Neuronal stem cell (in vitro differentiated cells): ENCODE results near the gene PITX3.
"Not testable (repeated sequence)": the region's sequence is repeated elsewhere in the genome, so short reads cannot be mapped to it uniquely, and the experiment has no call there.

Experiments used
- DNase-seq: peaks from one replicate; pipeline ENCODE4 v3.0.0-alpha.2; 2013; ENCODE audit warnings: low spot score
- H2AFZ ChIP-seq: one replicate; pipeline ENCODE4 v1.6.1; 2013; ENCODE audit warnings: mild to moderate bottlenecking, low read length, inconsistent platforms
- H2AK5ac ChIP-seq: 2 replicates; pipeline ENCODE4 v1.6.1; 2013; ENCODE audit warnings: low read depth, mild to moderate bottlenecking, inconsistent platforms, low read length, moderate library complexity, mixed read lengths
- H2BK120ac ChIP-seq: 2 replicates; pipeline ENCODE4 v1.6.1; 2013; ENCODE audit warnings: low read depth, mild to moderate bottlenecking, inconsistent platforms, low read length, moderate library complexity, mixed read lengths
- H2BK12ac ChIP-seq: one replicate; pipeline ENCODE4 v1.6.1; 2013; ENCODE audit warnings: low read length, inconsistent platforms
- H2BK15ac ChIP-seq: 2 replicates; pipeline ENCODE4 v1.6.1; 2013; ENCODE audit warnings: mild to moderate bottlenecking, low read length, inconsistent platforms, mixed read lengths
- H2BK5ac ChIP-seq: one replicate; pipeline ENCODE4 v1.6.1; 2013; ENCODE audit warnings: inconsistent platforms, mild to moderate bottlenecking, low read length, moderate library complexity
- H3K14ac ChIP-seq: one replicate; pipeline ENCODE4 v1.6.1; 2013; ENCODE audit warnings: low read length, inconsistent platforms
- H3K18ac ChIP-seq: 2 replicates; pipeline ENCODE4 v1.6.1; 2013; ENCODE audit warnings: low read length, inconsistent platforms
- H3K23ac ChIP-seq: 2 replicates; pipeline ENCODE4 v1.6.1; 2013; ENCODE audit warnings: low read depth, mild to moderate bottlenecking, mixed read lengths, low read length, inconsistent platforms; ENCODE audit not compliant: poor library complexity
- H3K27ac ChIP-seq: replicated peaks from 3 replicates; pipeline ENCODE4 v1.5.1; 2013; ENCODE audit warnings: low read length, inconsistent platforms
- H3K27me3 ChIP-seq, 3 experiments: 2 replicates each; pipeline ENCODE4 v1.6.1; 2013; ENCODE audit warnings: low read length in 3 of 3, mild to moderate bottlenecking in 2 of 3, inconsistent platforms in 1 of 3, low read depth in 1 of 3, mixed read lengths in 1 of 3, moderate library complexity in 1 of 3; ENCODE audit not compliant: control insufficient read depth in 3 of 3, insufficient read depth in 3 of 3
- H3K36me3 ChIP-seq, 2 donors: replicated peaks in 1 of 2; 2 replicates each; pipeline ENCODE4 v1.6.1; 2013; ENCODE audit warnings: low read length in 2 of 2; ENCODE audit not compliant: control insufficient read depth in 2 of 2, insufficient read depth in 2 of 2
- H3K4ac ChIP-seq: 2 replicates; pipeline ENCODE4 v1.6.1; 2013; ENCODE audit warnings: inconsistent platforms, mild to moderate bottlenecking, low read length, moderate library complexity
- H3K4me1 ChIP-seq, 2 donors: 1 replicate in 1 of 2; 2 replicates in 1 of 2; pipeline ENCODE4 v1.6.1; 2013; ENCODE audit warnings: low read length in 2 of 2, low read depth in 1 of 2; ENCODE audit not compliant: control insufficient read depth in 2 of 2, insufficient read depth in 1 of 2
- H3K4me2 ChIP-seq: one replicate; pipeline ENCODE4 v1.6.1; 2013; ENCODE audit warnings: mild to moderate bottlenecking, low read length, inconsistent platforms; ENCODE audit not compliant: insufficient read depth, poor library complexity, severe bottlenecking
- H3K4me3 ChIP-seq, 2 donors: 2 replicates each; pipeline ENCODE4 v1.5.1; 2013; ENCODE audit warnings: low read length in 2 of 2, mild to moderate bottlenecking in 2 of 2, inconsistent platforms in 1 of 2, moderate library complexity in 1 of 2
- H3K79me1 ChIP-seq: one replicate; pipeline ENCODE4 v1.6.1; 2013; ENCODE audit warnings: low read depth, mild to moderate bottlenecking, inconsistent platforms, low read length, moderate library complexity
- H3K9ac ChIP-seq: one replicate; pipeline ENCODE4 v1.6.1; 2013; ENCODE audit warnings: mild to moderate bottlenecking, low read depth, low read length, inconsistent platforms; ENCODE audit not compliant: poor library complexity
- H3K9me3 ChIP-seq, 2 donors: replicated peaks in 1 of 2; 2 replicates each; pipeline versions ENCODE3 to v1.6.1; 2013; ENCODE audit warnings: low read length in 2 of 2, mild to moderate bottlenecking in 2 of 2, inconsistent platforms in 1 of 2, low read depth in 1 of 2, mixed read lengths in 1 of 2, moderate library complexity in 1 of 2; ENCODE audit not compliant: control insufficient read depth in 2 of 2, insufficient read depth in 1 of 2
- H4K8ac ChIP-seq: one replicate; pipeline ENCODE4 v1.6.1; 2013; ENCODE audit warnings: low read depth, mild to moderate bottlenecking, inconsistent platforms, low read length, moderate library complexity
- H4K91ac ChIP-seq: one replicate; pipeline ENCODE4 v1.6.1; 2013; ENCODE audit warnings: low read length, low read depth, mild to moderate bottlenecking, inconsistent platforms; ENCODE audit not compliant: poor library complexity
- WGBS, 2 donors: extraction: QIAGEN DNeasy Blood & Tissue Kit; methylation state at CpG; one replicate each; pipeline ENCODE4 v1.1.7; 2013; ENCODE audit warnings: missing lambda C conversion rate in 2 of 2, mixed read lengths in 1 of 2; ENCODE audit not compliant: insufficient read length in 2 of 2, insufficient replicate concordance in 1 of 2; ENCODE audit errors: extremely low coverage in 2 of 2; 5-methylcytosine and 5-hydroxymethylcytosine counted together

Gene PITX3

GRCh38 chr10:102254426-102254825, 13.1 kb upstream of the PITX3 start:
- Histone ChIP-seq H3K27me3 (no peaks in the 10 kb centered on the region), H3K4ac (no peak overlapping the region), H4K91ac (no peak overlapping the region), H3K4me3 (no peak overlapping the region), H2BK12ac (no peak overlapping the region), H2BK120ac (no peak overlapping the region), H2BK15ac (no peak overlapping the region), H3K4me1 (no peaks in the 10 kb centered on the region), H2AFZ (no peak overlapping the region), H3K79me1 (peaks cover 2% of the 10 kb centered on the region), H2AK5ac (no peak overlapping the region), H3K9ac (no peak overlapping the region), H3K18ac (no peak overlapping the region), H3K27ac (no peak overlapping the region), H2BK5ac (no peak overlapping the region), H3K9me3 (no peaks in the 10 kb centered on the region), H3K14ac (no peak overlapping the region), H3K23ac (no peak overlapping the region), H3K36me3 (peaks cover 0 to 8% of the 10 kb centered on the region in 2 donors), H4K8ac (no peak overlapping the region), H3K4me2 (no peak overlapping the region)
- no peak for DNase-seq
- no CpG with 5 or more reads among the region's 1 CpG for WGBS, 2 donors

- not testable (repeated sequence) for H3K4ac ChIP-seq, H3K9me3 ChIP-seq, H3K27ac ChIP-seq, H4K91ac ChIP-seq, H3K27me3 ChIP-seq, H3K4me3 ChIP-seq, H3K14ac ChIP-seq, H2AK5ac ChIP-seq, H2AFZ ChIP-seq, H4K8ac ChIP-seq, H3K79me1 ChIP-seq, H3K18ac ChIP-seq, H2BK15ac ChIP-seq, H3K23ac ChIP-seq, H2BK5ac ChIP-seq, H3K9ac ChIP-seq, H2BK120ac ChIP-seq, H3K4me2 ChIP-seq, DNase-seq, H3K4me1 ChIP-seq, H2BK12ac ChIP-seq
- peaks cover 0 to 12% of the 10 kb centered on the region in 2 donors for H3K36me3 ChIP-seq
- WGBS, 2 donors: no CpG with 5 or more reads among the region's 3 CpGs
Observed at GRCh38 chr10:102252508-102252907, 11.2 kb upstream of the PITX3 start.

GRCh38 chr10:102247734-102248133, 6.4 kb upstream of the PITX3 start:
- H4K8ac ChIP-seq: no peak overlapping the region
- no peak overlapping the region for H3K27ac ChIP-seq
- H3K9ac ChIP-seq: no peak overlapping the region
- H3K18ac ChIP-seq: no peak overlapping the region
- no peak overlapping the region for H3K4ac ChIP-seq
- H3K4me1 ChIP-seq: peaks cover 12 to 15% of the 10 kb centered on the region in 2 donors
- H2BK120ac ChIP-seq: no peak overlapping the region
- H3K36me3 ChIP-seq: peaks cover 0 to 12% of the 10 kb centered on the region in 2 donors
- DNase-seq: no peak
- H3K79me1 ChIP-seq: peaks cover 7% of the 10 kb centered on the region
- H2BK15ac ChIP-seq: no peak overlapping the region
- H3K4me3 ChIP-seq: no peak overlapping the region
- no peak overlapping the region for H2BK5ac ChIP-seq
- no peak overlapping the region for H2AK5ac ChIP-seq
- H2AFZ ChIP-seq: no peak overlapping the region
- H3K9me3 ChIP-seq: no peaks in the 10 kb centered on the region
- H3K14ac ChIP-seq: no peak overlapping the region
- no peak overlapping the region for H3K23ac ChIP-seq
- H3K27me3 ChIP-seq: peaks cover 0 to 1% (median 0%) of the 10 kb centered on the region in 3 experiments
- no peak overlapping the region for H4K91ac ChIP-seq
- no peak overlapping the region for H2BK12ac ChIP-seq
- H3K4me2 ChIP-seq: no peak overlapping the region

DNA sequence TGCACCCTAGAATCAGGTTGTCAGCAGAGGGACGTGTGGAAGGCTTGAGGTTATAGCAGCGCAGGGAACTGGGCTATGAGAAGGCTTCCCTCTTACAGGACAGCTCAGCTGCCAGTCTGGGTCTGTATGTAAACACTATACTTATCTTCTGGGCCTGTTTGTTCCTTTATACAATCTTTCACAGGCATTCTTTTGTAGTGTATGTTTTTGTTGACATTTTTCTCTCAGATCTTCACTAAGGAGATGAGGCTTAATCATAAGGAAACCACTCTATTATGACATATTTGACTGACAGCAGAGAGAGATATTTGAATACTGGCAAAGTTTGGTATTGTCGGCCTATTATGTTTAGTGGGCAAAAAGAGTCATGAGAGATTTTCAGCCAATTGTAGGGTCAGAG, 4.9 kb upstream of the PITX3 start:
- Histone ChIP-seq H3K27ac (no peak overlapping the region), H2BK12ac (no peak overlapping the region), H4K8ac (no peak overlapping the region), H3K79me1 (peaks cover 7% of the 10 kb centered on the region), H3K9ac (no peak overlapping the region), H2BK15ac (no peak overlapping the region), H3K4me2 (peak overlapping the region; percentile 79), H3K4me3 (peak overlapping the region; percentile 80 to 90), H3K9me3 (no peaks in the 10 kb centered on the region), H3K4me1 (peaks cover 15 to 21% of the 10 kb centered on the region in 2 donors), H3K14ac (no peak overlapping the region), H3K18ac (no peak overlapping the region), H2BK120ac (no peak overlapping the region), H4K91ac (no peak overlapping the region), H3K23ac (no peak overlapping the region), H2BK5ac (no peak overlapping the region), H3K4ac (no peak overlapping the region), H2AFZ (no peak overlapping the region), H3K27me3 (peaks cover 0 to 10% (median 9%) of the 10 kb centered on the region in 3 experiments), H3K36me3 (peaks cover 0 to 12% of the 10 kb centered on the region in 2 donors), H2AK5ac (no peak overlapping the region)
- no CpG with 5 or more reads among the region's 3 CpGs for WGBS, 2 donors
- DNase-seq: no peak
